NT2/D1 (cell line): ENCODE measurements around the gene CPSF4.
"Not testable (repeated sequence)": the region's sequence is repeated elsewhere in the genome, so short reads cannot be mapped to it uniquely, and the experiment has no call there.

Experiments
- DNase-seq: peaks from one replicate; pipeline ENCODE4 v3.0.0-alpha.2; 2011; ENCODE audit warnings: low read depth, low spot score
- H3K27me3 ChIP-seq: 2 replicates; pipeline ENCODE4 v1.6.0; 2011; ENCODE audit warnings: mild to moderate bottlenecking; ENCODE audit not compliant: insufficient read length, insufficient read depth
- H3K36me3 ChIP-seq: 2 replicates; pipeline ENCODE4 v1.6.1; 2011; ENCODE audit warnings: mild to moderate bottlenecking, low read length, mixed read lengths; ENCODE audit not compliant: insufficient read depth, insufficient read length
- H3K4me1 ChIP-seq: 2 replicates; pipeline ENCODE4 v1.5.1; 2011; ENCODE audit not compliant: insufficient read depth, insufficient read length
- H3K4me3 ChIP-seq: 2 replicates; pipeline ENCODE4 v1.5.1; 2011; ENCODE audit warnings: low read depth; ENCODE audit not compliant: insufficient read length
- H3K9ac ChIP-seq: 2 replicates; pipeline ENCODE4 v1.6.0; 2011; ENCODE audit warnings: low read depth; ENCODE audit not compliant: insufficient read length
- H3K9me3 ChIP-seq: 2 replicates; pipeline ENCODE4 v1.5.1; 2011; ENCODE audit warnings: mild to moderate bottlenecking, low read length; ENCODE audit not compliant: insufficient read depth
- SUZ12 ChIP-seq: IDR thresholded peaks from 2 replicates; pipeline ENCODE4 v1.6.1; 2011; ENCODE audit not compliant: insufficient read length, insufficient read depth; ENCODE audit errors: extremely low read depth
- YY1 ChIP-seq: IDR thresholded peaks from 2 replicates; pipeline ENCODE4 v1.6.1; 2011; ENCODE audit not compliant: insufficient read length, insufficient read depth
- ZNF274 ChIP-seq: IDR thresholded peaks from 2 replicates; pipeline ENCODE4 v1.6.1; 2011; ENCODE audit warnings: mild to moderate bottlenecking, low read depth, low read length

Gene CPSF4

GRCh38 chr7:99498546-99498944 lies 59.8 kb downstream of the CPSF4 start:
- Histone ChIP-seq H3K27me3 (no peaks in the 10 kb centered on the region), H3K9me3 (peaks cover 20% of the 10 kb centered on the region), H3K9ac (peak overlapping the region; percentile 57), H3K4me3 (peak overlapping the region; percentile 16), H3K36me3 (peaks cover 39% of the 10 kb centered on the region), H3K4me1 (peaks cover 3% of the 10 kb centered on the region)
- TF ChIP-seq ZNF274 (no peak), SUZ12 (no peak), YY1 (no peak)
- no peak for DNase-seq

GRCh38 chr7:99499371-99499720 lies 60.6 kb downstream of the CPSF4 start:
- peak overlapping the region; percentile 93 for H3K9ac ChIP-seq
- no peaks in the 10 kb centered on the region for H3K27me3 ChIP-seq
- peak overlapping the region; percentile 90 for H3K4me3 ChIP-seq
- DNase-seq: no peak
- peaks cover 31% of the 10 kb centered on the region for H3K36me3 ChIP-seq
- peaks cover 3% of the 10 kb centered on the region for H3K4me1 ChIP-seq
- H3K9me3 ChIP-seq: peaks cover 12% of the 10 kb centered on the region
- TF ChIP-seq ZNF274: no peak
- no peak for TF ChIP-seq YY1
- TF ChIP-seq SUZ12: no peak

GRCh38 chr7:99499721-99500636 lies 61.2 kb downstream of the CPSF4 start, which contains the start of gene ZNF394:
TSS of gene ZNF394 (minus strand) at chr7:99500281. CDS start at chr7:99500093, 188 bp downstream.
- peak; percentile 93 for DNase-seq
- TF ChIP-seq YY1 (no peak), ZNF274 (no peak), SUZ12 (no peak)
- Histone ChIP-seq H3K9me3 (peaks cover 6% of the 10 kb centered on the region), H3K4me3 (peak within 1 kb of the TSS; percentile 90), H3K9ac (peak within 1 kb of the TSS; percentile 93), H3K4me1 (peaks cover 3% of the 10 kb centered on the region), H3K27me3 (no peaks in the 10 kb centered on the region), H3K36me3 (peaks cover 27% of the 10 kb centered on the region)

- H3K9me3 ChIP-seq: no peaks in the 10 kb centered on the region
- peaks cover 3% of the 10 kb centered on the region for H3K4me1 ChIP-seq
- H3K9ac ChIP-seq: peak overlapping the region; percentile 82
- H3K27me3 ChIP-seq: no peaks in the 10 kb centered on the region
- no peak for DNase-seq
- H3K4me3 ChIP-seq: peak overlapping the region; percentile 90
- peaks cover 24% of the 10 kb centered on the region for H3K36me3 ChIP-seq
- TF ChIP-seq ZNF274 (no peak), SUZ12 (no peak), YY1 (no peak)
Measured at GRCh38 chr7:99500637-99501009, 61.9 kb downstream of the CPSF4 start.

- H3K36me3 ChIP-seq: peaks cover 24% of the 10 kb centered on the region
- not testable (repeated sequence) for H3K4me1 ChIP-seq, H3K9me3 ChIP-seq, DNase-seq, H3K27me3 ChIP-seq, H3K4me3 ChIP-seq, H3K9ac ChIP-seq
Measured at GRCh38 chr7:99501236-99501635, 62.5 kb downstream of the CPSF4 start.

GRCh38 chr7:99504281-99504602 lies 65.5 kb downstream of the CPSF4 start:
- H3K4me1 ChIP-seq: peaks cover 4% of the 10 kb centered on the region
- DNase-seq: peak; percentile 97
- H3K4me3 ChIP-seq: peak overlapping the region; percentile 73
- TF ChIP-seq ZNF274 (no peak), SUZ12 (no peak), YY1 (no peak)
- H3K9me3 ChIP-seq: no peaks in the 10 kb centered on the region
- H3K36me3 ChIP-seq: peaks cover 10% of the 10 kb centered on the region
- H3K9ac ChIP-seq: peak overlapping the region; percentile 92
- H3K27me3 ChIP-seq: no peaks in the 10 kb centered on the region

GRCh38 chr7:99504603-99505323 lies 66.0 kb downstream of the CPSF4 start, which contains the start of gene ZKSCAN5:
TSS of gene ZKSCAN5 (plus strand) at chr7:99504662. CDS start at chr7:99506045, 1,383 bp downstream.
- DNase-seq: peak; percentile 89
- H3K27me3 ChIP-seq: no peaks in the 10 kb centered on the region
- H3K9ac ChIP-seq: peak within 1 kb of the TSS; percentile 92
- TF ChIP-seq YY1 (no peak), SUZ12 (no peak), ZNF274 (no peak)
- no peaks in the 10 kb centered on the region for H3K9me3 ChIP-seq
- H3K4me3 ChIP-seq: peak within 1 kb of the TSS; percentile 73
- peaks cover 11% of the 10 kb centered on the region for H3K36me3 ChIP-seq
- H3K4me1 ChIP-seq: peaks cover 4% of the 10 kb centered on the region

GRCh38 chr7:99505324-99505662 lies 66.5 kb downstream of the CPSF4 start:
- Histone ChIP-seq H3K9me3 (no peaks in the 10 kb centered on the region), H3K9ac (peak overlapping the region; percentile 90), H3K36me3 (peaks cover 15% of the 10 kb centered on the region), H3K4me3 (peak overlapping the region; percentile 73), H3K4me1 (peaks cover 4% of the 10 kb centered on the region), H3K27me3 (no peaks in the 10 kb centered on the region)
- no peak for DNase-seq
- TF ChIP-seq YY1 (no peak), ZNF274 (no peak), SUZ12 (no peak)
